Prostate gland (tissue), 2 donors: ENCODE data around the gene MCCD1.

Source experiments
- CTCF ChIP-seq, 4 experiments: fragments of 200-600 bp in 2 of 4; fragments of 450-650 bp in 2 of 4; sonication (generic) in 2 of 4; IDR thresholded peaks; 1 replicate in 3 of 4; 2 replicates in 1 of 4; pipeline ENCODE4 v1.5.1; 2016 to 2019; ENCODE audit warnings: antibody characterized with exemption in 4 of 4, mild to moderate bottlenecking in 2 of 4, moderate library complexity in 2 of 4
- POLR2A ChIP-seq: fragments of 450-650 bp; IDR thresholded peaks from one replicate; pipeline ENCODE4 v1.6.1; 2016; ENCODE audit warnings: antibody characterized with exemption, mild to moderate bottlenecking

DNA sequence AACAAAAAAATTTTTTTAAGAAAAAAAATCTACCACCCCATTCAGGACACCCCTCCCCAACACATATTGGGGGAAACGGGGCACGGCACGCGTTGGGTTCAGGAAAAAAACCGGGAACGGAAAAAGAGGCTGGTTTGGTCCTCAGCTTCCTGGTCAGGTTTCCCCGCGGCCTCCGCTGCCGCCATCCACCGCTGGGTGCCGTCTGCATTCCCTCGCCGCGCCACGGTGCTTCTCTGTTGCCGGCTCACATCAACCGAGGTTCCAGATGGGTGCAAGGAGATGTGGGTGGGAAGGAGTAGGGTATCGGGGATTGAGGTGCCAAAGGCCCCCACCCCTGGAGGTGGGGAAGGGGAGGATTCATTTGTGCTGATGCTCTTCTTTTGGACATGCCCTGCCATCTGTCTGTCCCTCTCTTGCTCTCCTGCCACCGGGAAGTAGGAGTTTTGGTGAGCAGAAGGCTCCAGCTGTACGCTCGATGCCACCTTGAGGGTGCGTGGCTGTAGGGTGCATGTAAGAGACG is 5.8 kb downstream of the MCCD1 start:
- no peak for TF ChIP-seq CTCF (IDR thresholded peaks at IDR 0.05)
- no peak for TF ChIP-seq POLR2A
